ENCODE data around the gene ITGAD.

The ITGAD gene

DNA sequence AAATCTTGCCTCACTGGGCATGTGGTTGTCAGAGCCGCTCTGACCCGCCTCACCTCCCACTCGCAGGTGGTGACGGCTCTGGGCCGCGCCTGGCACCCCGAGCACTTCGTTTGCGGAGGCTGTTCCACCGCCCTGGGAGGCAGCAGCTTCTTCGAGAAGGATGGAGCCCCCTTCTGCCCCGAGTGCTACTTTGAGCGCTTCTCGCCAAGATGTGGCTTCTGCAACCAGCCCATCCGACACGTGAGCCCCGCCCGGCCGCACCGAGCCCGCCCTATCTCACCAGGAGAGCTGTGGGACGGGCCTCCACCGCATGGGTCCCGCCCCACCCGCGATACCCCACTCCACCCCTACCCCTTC lies 82.8 kb downstream of the ITGAD start:
- no peak for DNase-seq (ENCODE audit: low spot score)

Measured in LoVo (cell line).